OCI-LY7 (cell line): ENCODE data around the gene WNT7B. TPM values are rescaled to one million over a fixed set of nuclear protein-coding genes. Genes with fewer than 3 reads are reported as not detected.

Experiments
- BruUV-seq: library from RNA; stranded (reverse); fragments of 400-500 nt; replicated peaks from 2 replicates; lab custom pipeline; 2021; lab: Mats Ljungman, UMichigan
- CTCF ChIA-PET: fragments of 300-600 bp; sonication (Branson Sonifier 250); formaldehyde crosslinking; loops from one replicate; lab custom pipeline; 2022; ENCODE audit warnings: antibody characterized with exemption; ENCODE audit not compliant: unreplicated experiment; lab: Charles Lee
- POLR2A ChIA-PET: fragments of 300-600 bp; sonication (Branson Sonifier 250); formaldehyde crosslinking; loops from one replicate; lab custom pipeline; 2022; ENCODE audit warnings: antibody characterized with exemption; lab: Charles Lee
- DNase-seq: peaks from one replicate; pipeline ENCODE4 v3.0.0-alpha.2; 2015; ENCODE audit warnings: low spot score
- H2AFZ ChIP-seq: fragments of 200-600 bp; sonication (generic), shearing (Covaris generic); 2 replicates; pipeline ENCODE4 v1.6.1; 2014; ENCODE audit warnings: mild to moderate bottlenecking, antibody characterized with exemption, low read length, moderate library complexity
- H3K27ac ChIP-seq: fragments of 200-600 bp; sonication (generic); 2 replicates; pipeline ENCODE4 v1.5.1; 2014; ENCODE audit warnings: mixed run types, low read depth, mild to moderate bottlenecking, moderate library complexity, low read length, inconsistent platforms; ENCODE audit not compliant: poor library complexity, severe bottlenecking
- H3K36me3 ChIP-seq: fragments of 200-600 bp; sonication (generic); 2 replicates; pipeline ENCODE4 v1.6.1; 2014; ENCODE audit warnings: mild to moderate bottlenecking, antibody characterized with exemption, low read length, moderate library complexity, mixed read lengths; ENCODE audit not compliant: insufficient read depth
- H3K4me1 ChIP-seq: fragments of 200-600 bp; sonication (generic); 2 replicates; pipeline ENCODE4 v1.5.1; 2014; ENCODE audit warnings: mild to moderate bottlenecking, low read length; ENCODE audit not compliant: insufficient read depth, poor library complexity, severe bottlenecking
- H3K4me2 ChIP-seq: fragments of 200-600 bp; sonication (generic); 2 replicates; pipeline ENCODE4 v1.6.1; 2014; ENCODE audit warnings: mild to moderate bottlenecking, low read length
- H3K4me3 ChIP-seq: fragments of 200-600 bp; sonication (generic); 2 replicates; pipeline ENCODE4 v1.5.1; 2014; ENCODE audit warnings: mild to moderate bottlenecking, low read depth, low read length; ENCODE audit not compliant: poor library complexity, severe bottlenecking
- H3K79me2 ChIP-seq: fragments of 200-600 bp; sonication (generic); 2 replicates; pipeline ENCODE4 v1.6.1; 2016; ENCODE audit warnings: low read depth, mild to moderate bottlenecking, low read length, moderate library complexity, mixed read lengths; ENCODE audit not compliant: insufficient read depth
- H3K9me2 ChIP-seq: fragments of 200-600 bp; sonication (generic); 2 replicates; pipeline ENCODE4 v1.6.1; 2016; ENCODE audit warnings: mild to moderate bottlenecking, low read length, mixed read lengths; ENCODE audit not compliant: insufficient read depth
- H3K9me3 ChIP-seq: fragments of 200-600 bp; sonication (generic); 2 replicates; pipeline ENCODE4 v1.6.1; 2014; ENCODE audit warnings: mild to moderate bottlenecking, mixed run types, low read length, mixed read lengths
- H4K20me1 ChIP-seq: fragments of 200-600 bp; sonication (generic); 2 replicates; pipeline ENCODE4 v1.6.1; 2014; ENCODE audit warnings: mild to moderate bottlenecking, antibody characterized with exemption, low read length, moderate library complexity, mixed read lengths; ENCODE audit not compliant: insufficient read depth
- EZH2phosphoT487 ChIP-seq: fragments of 200-600 bp; sonication (generic); IDR thresholded peaks from 2 replicates; pipeline ENCODE4 v1.6.1; 2018; ENCODE audit warnings: low read depth, borderline replicate concordance, mild to moderate bottlenecking, mixed run types, antibody characterized with exemption, low read length, moderate library complexity, mixed read lengths
- intact Hi-C: fragments of 100-400 bp; cut with micrococcal nuclease; formaldehyde crosslinking; loops from one replicate; pipeline ENCODE4 v1.10.0; 2022; ENCODE audit not compliant: unreplicated experiment
- total RNA-seq, 2 experiments: library from RNA; depleted of rRNA in 1 of 2; stranded (reverse); fragments of >200 nt in 1 of 2; shearing (Covaris generic) in 1 of 2; gene quantifications; 2 replicates each; pipeline ENCODE4 v1.2.3, GENCODE V29; 2014 to 2022
- TF ChIP-seq, protein P1 (sequence below): fragments of 200-600 bp; sonication (generic); conservative IDR thresholded peaks from 2 replicates; pipeline ENCODE4 v1.5.1; 2014; ENCODE audit warnings: mild to moderate bottlenecking, antibody characterized with exemption, low read length, moderate library complexity, mixed read lengths

WNT7B gene
- total RNA-seq, 2 experiments from 2014 or later: not detected

DNA sequence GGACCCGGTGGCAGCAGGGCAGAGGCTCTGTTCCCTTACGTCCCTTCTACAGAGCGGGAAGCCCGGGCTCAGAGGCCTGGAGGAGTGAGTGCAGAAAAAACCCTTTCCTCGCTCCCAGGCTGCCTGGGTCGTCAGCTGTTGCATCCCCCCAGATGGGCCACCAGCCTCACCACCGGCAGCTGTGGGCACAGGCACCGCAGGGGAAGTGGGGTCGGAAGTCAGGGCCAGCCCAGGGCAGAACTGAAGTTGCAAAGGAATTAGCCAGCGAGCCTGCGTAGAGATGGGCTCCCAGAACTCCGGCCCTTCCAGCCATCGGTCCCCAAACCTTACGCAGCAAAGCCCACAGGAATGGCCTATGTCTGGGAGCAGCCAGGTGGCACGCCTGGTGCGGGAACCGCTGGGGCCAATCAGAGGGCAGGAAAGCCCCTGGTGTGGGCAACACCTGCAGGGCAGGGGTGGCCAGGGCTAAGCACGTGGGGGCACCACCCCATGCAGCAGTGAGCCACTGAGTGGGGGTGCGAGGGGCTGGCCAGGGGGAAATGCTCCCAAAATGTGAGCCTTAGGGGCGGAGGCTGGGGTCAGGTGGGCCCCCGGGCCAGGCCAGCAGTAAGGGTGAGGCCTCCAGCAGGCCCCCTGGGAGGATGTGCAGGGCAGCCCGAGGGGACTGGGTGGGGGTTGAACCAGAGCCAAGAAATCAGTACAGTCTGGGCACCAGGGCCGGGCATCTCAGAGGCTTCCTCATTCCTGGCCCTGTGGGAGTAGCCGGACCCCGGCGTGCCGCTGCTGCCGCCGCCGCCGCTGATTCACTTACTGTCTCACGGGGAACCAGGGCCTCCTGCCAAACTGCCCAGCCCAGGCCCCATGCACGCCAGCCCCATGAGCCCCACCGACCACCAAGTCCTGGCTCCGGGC lies 58.2 kb downstream of the WNT7B start:
- ChIA-PET POLR2A (no interaction called here), CTCF (no interaction called here)
- H3K4me3 ChIP-seq: no peak overlapping the region
- H4K20me1 ChIP-seq: no peaks in the 10 kb centered on the region
- no peaks in the 10 kb centered on the region for H3K36me3 ChIP-seq
- TF ChIP-seq EZH2phosphoT487: no peak
- TF ChIP-seq, protein P1, sequence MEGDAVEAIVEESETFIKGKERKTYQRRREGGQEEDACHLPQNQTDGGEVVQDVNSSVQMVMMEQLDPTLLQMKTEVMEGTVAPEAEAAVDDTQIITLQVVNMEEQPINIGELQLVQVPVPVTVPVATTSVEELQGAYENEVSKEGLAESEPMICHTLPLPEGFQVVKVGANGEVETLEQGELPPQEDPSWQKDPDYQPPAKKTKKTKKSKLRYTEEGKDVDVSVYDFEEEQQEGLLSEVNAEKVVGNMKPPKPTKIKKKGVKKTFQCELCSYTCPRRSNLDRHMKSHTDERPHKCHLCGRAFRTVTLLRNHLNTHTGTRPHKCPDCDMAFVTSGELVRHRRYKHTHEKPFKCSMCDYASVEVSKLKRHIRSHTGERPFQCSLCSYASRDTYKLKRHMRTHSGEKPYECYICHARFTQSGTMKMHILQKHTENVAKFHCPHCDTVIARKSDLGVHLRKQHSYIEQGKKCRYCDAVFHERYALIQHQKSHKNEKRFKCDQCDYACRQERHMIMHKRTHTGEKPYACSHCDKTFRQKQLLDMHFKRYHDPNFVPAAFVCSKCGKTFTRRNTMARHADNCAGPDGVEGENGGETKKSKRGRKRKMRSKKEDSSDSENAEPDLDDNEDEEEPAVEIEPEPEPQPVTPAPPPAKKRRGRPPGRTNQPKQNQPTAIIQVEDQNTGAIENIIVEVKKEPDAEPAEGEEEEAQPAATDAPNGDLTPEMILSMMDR: no peak
- DNase-seq: no peak
- no peaks in the 10 kb centered on the region for H3K4me1 ChIP-seq
- H3K9me3 ChIP-seq: no peaks in the 10 kb centered on the region
- H3K9me2 ChIP-seq: no peaks in the 10 kb centered on the region
- H3K79me2 ChIP-seq: no peaks in the 10 kb centered on the region
- no peak overlapping the region for H2AFZ ChIP-seq
- intact Hi-C loops: no loop called here
- no peak overlapping the region for H3K4me2 ChIP-seq
- H3K27ac ChIP-seq: no peak overlapping the region
- BruUV-seq: no TSS peak

GRCh38 chr22:45917700-45918458 lies 59.1 kb downstream of the WNT7B start:
- no peak for TF ChIP-seq EZH2phosphoT487
- TF ChIP-seq, protein P1: no peak
- Histone ChIP-seq H3K4me1 (no peaks in the 10 kb centered on the region), H2AFZ (no peak overlapping the region), H3K36me3 (no peaks in the 10 kb centered on the region), H3K4me3 (no peak overlapping the region), H3K27ac (no peak overlapping the region), H3K4me2 (no peak overlapping the region), H3K9me2 (no peaks in the 10 kb centered on the region), H3K79me2 (no peaks in the 10 kb centered on the region), H3K9me3 (no peaks in the 10 kb centered on the region), H4K20me1 (no peaks in the 10 kb centered on the region)
- intact Hi-C loops: no loop called here
- CTCF ChIA-PET: no interaction called here
- DNase-seq: no peak
- POLR2A ChIA-PET: no interaction called here
- BruUV-seq: no TSS peak
